ENCODE measurements around the gene FBXL3.

- no peak for TF ChIP-seq CTCF (IDR thresholded peaks at IDR 0.05)
- no peak for TF ChIP-seq POLR2A (IDR thresholded peaks at IDR 0.05)
These were observed 13.9 kb upstream of the FBXL3 start for GRCh38 chr13:77040835-77041234.

Measured in ovary (tissue), 3 donors.